Neural cell (in vitro differentiated cells): Measurements from ENCODE around the gene C11orf86. TPM values are rescaled to one million over a fixed set of nuclear protein-coding genes. Genes with fewer than 3 reads are reported as not detected.
A peak's percentile ranks its signal among the peaks of the same experiment; 100 is the strongest.

ENCODE experiments used
- H2AFZ ChIP-seq: fragments of 200-600, 300-800 bp; sonication (generic), shearing (Covaris generic); 2 replicates; pipeline ENCODE4 v1.6.0; 2014; ENCODE audit warnings: low read depth, mild to moderate bottlenecking, antibody characterized with exemption, low read length, moderate library complexity
- H3F3A ChIP-seq: fragments of 200-600 bp; shearing (Covaris generic); 2 replicates; pipeline ENCODE4 v1.6.1; 2016; ENCODE audit warnings: mild to moderate bottlenecking, moderate library complexity, mixed read lengths, antibody characterized with exemption, low read length; ENCODE audit not compliant: insufficient read depth, poor library complexity, severe bottlenecking
- H3K27ac ChIP-seq: fragments of 200-600, 300-800 bp; sonication (generic), shearing (Covaris generic); 2 replicates; pipeline ENCODE4 v1.5.1; 2014; ENCODE audit warnings: mild to moderate bottlenecking, low read length, moderate library complexity
- H3K27me3 ChIP-seq: fragments of 300-800, 200-600 bp; sonication (generic), shearing (Covaris generic); 2 replicates; pipeline ENCODE4 v1.6.0; 2014; ENCODE audit warnings: mild to moderate bottlenecking, low read depth, low read length, moderate library complexity; ENCODE audit not compliant: insufficient read depth
- H3K36me3 ChIP-seq: fragments of 300-800, 200-600 bp; sonication (generic), shearing (Covaris generic); 2 replicates; pipeline ENCODE4 v1.5.1; 2014; ENCODE audit warnings: mild to moderate bottlenecking, antibody characterized with exemption, low read length, moderate library complexity; ENCODE audit not compliant: insufficient read depth
- H3K4me2 ChIP-seq: fragments of 300-800, 200-600 bp; sonication (generic), shearing (Covaris generic); 2 replicates; pipeline ENCODE4 v1.6.0; 2014; ENCODE audit warnings: mild to moderate bottlenecking, low read length
- H3K4me3 ChIP-seq: fragments of 300-800, 200-600 bp; sonication (generic), shearing (Covaris generic); 2 replicates; pipeline ENCODE4 v1.5.1; 2014; ENCODE audit warnings: mild to moderate bottlenecking, low read length, moderate library complexity
- H3K79me2 ChIP-seq: fragments of 200-600 bp; shearing (Covaris generic); replicated peaks from 2 replicates; pipeline ENCODE4 v1.6.0; 2014; ENCODE audit warnings: mild to moderate bottlenecking, low read length, moderate library complexity; ENCODE audit not compliant: insufficient read depth
- H3K9ac ChIP-seq: fragments of 300-800, 200-600 bp; sonication (generic), shearing (Covaris generic); 2 replicates; pipeline ENCODE4 v1.6.1; 2016; ENCODE audit warnings: mild to moderate bottlenecking, low read length, mixed read lengths
- H3K9me2 ChIP-seq: fragments of 200-600 bp; shearing (Covaris generic); 2 replicates; pipeline ENCODE4 v1.6.1; 2016; ENCODE audit warnings: mild to moderate bottlenecking, low read length, mixed read lengths; ENCODE audit not compliant: insufficient read depth
- H3K9me3 ChIP-seq: fragments of 200-600, 300-800 bp; sonication (generic), shearing (Covaris generic); 2 replicates; pipeline ENCODE4 v1.6.1; 2016; ENCODE audit warnings: mild to moderate bottlenecking, mixed run types, low read length, moderate library complexity, mixed read lengths
- H4K20me1 ChIP-seq: fragments of 200-600 bp; shearing (Covaris generic); 2 replicates; pipeline ENCODE4 v1.6.1; 2016; ENCODE audit warnings: mild to moderate bottlenecking, mixed run types; ENCODE audit not compliant: insufficient read depth
- CTCF ChIP-seq: fragments of 450-650 bp; IDR thresholded peaks from 2 replicates; pipeline ENCODE4 v1.5.1; 2014; ENCODE audit warnings: antibody characterized with exemption, mild to moderate bottlenecking, moderate library complexity; ENCODE audit not compliant: poor library complexity, severe bottlenecking
- EP300 ChIP-seq: fragments of 450-650 bp; conservative IDR thresholded peaks from 2 replicates; pipeline ENCODE4 v1.6.1; 2014; ENCODE audit warnings: antibody characterized with exemption, mild to moderate bottlenecking, moderate library complexity; ENCODE audit not compliant: poor library complexity, severe bottlenecking
- EZH2 ChIP-seq: fragments of 200-600, 300-800 bp; shearing (Covaris generic), sonication (generic); IDR thresholded peaks from 2 replicates; pipeline ENCODE4 v1.6.1; 2014; ENCODE audit warnings: antibody characterized with exemption, low read length, borderline replicate concordance, mild to moderate bottlenecking; ENCODE audit not compliant: insufficient read depth, poor library complexity, severe bottlenecking
- MXI1 ChIP-seq: fragments of 450-650 bp; conservative IDR thresholded peaks from 2 replicates; pipeline ENCODE4 v1.6.1; 2014; ENCODE audit warnings: antibody characterized with exemption, mild to moderate bottlenecking; ENCODE audit not compliant: poor library complexity, severe bottlenecking
- POLR2AphosphoS5 ChIP-seq: IDR thresholded peaks from 2 replicates; pipeline ENCODE4 v1.6.1; 2012
- RAD21 ChIP-seq: fragments of 450-650 bp; conservative IDR thresholded peaks from 2 replicates; pipeline ENCODE4 v1.6.1; 2014; ENCODE audit warnings: antibody characterized with exemption, mild to moderate bottlenecking, moderate library complexity
- REST ChIP-seq: IDR thresholded peaks from 2 replicates; pipeline ENCODE4 v1.6.1; 2012; ENCODE audit warnings: borderline replicate concordance
- SMC3 ChIP-seq: fragments of 450-650 bp; conservative IDR thresholded peaks from 2 replicates; pipeline ENCODE4 v1.6.1; 2014; ENCODE audit warnings: antibody characterized with exemption, mild to moderate bottlenecking, moderate library complexity; ENCODE audit not compliant: poor library complexity
- TAF1 ChIP-seq: IDR thresholded peaks from 2 replicates; pipeline ENCODE4 v1.6.1; 2012; ENCODE audit warnings: low read depth
- polyA plus RNA-seq: library from polyadenylated mRNA; depleted of rRNA; stranded (reverse); fragments of >200 nt; gene quantifications from 2 replicates; pipeline ENCODE4 v1.2.3, GENCODE V29; 2014

C11orf86 gene
- polyA plus RNA-seq, 1 donor from 2014 or later, result not detected

DNA sequence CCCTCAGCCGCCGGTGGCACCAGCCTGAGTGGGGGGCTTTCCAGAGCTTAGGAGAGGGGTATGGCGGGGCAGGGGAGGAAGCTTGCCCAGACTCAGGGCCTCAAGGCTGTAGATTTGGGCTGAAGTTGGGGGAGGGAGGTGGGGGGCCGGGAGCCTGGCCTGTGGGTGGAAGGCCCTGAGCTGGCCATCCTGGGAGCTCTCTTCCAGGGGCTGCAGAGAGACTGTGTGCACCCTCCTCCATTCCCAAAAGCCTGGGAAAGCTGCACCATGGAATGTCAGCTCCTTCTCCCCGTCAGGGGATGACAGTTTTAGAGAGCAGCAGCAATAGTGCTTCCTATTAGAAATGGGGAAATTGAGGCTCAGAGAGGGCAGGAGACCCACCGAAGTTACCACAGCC is 48.9 kb downstream of the C11orf86 start:
- no peaks in the 10 kb centered on the region for H3K79me2 ChIP-seq
- peaks cover 35% of the 10 kb centered on the region for H3K27me3 ChIP-seq
- no peak overlapping the region for H3K9ac ChIP-seq
- H3F3A ChIP-seq, result no peaks in the 10 kb centered on the region
- no peak overlapping the region for H2AFZ ChIP-seq
- TF ChIP-seq EP300, result no peak
- TF ChIP-seq CTCF, result no peak
- no peaks in the 10 kb centered on the region for H3K9me3 ChIP-seq
- no peaks in the 10 kb centered on the region for H3K36me3 ChIP-seq
- no peak overlapping the region for H3K27ac ChIP-seq
- no peaks in the 10 kb centered on the region for H3K9me2 ChIP-seq
- H3K4me3 ChIP-seq, result peak overlapping the region; percentile 68
- H4K20me1 ChIP-seq, result no peaks in the 10 kb centered on the region
- no peak overlapping the region for H3K4me2 ChIP-seq

- Histone ChIP-seq H3K27ac (no peak overlapping the region), H3K9ac (no peak overlapping the region), H3K4me2 (no peak overlapping the region), H3F3A (no peaks in the 10 kb centered on the region), H3K27me3 (peaks cover 35% of the 10 kb centered on the region), H3K79me2 (no peaks in the 10 kb centered on the region), H3K36me3 (no peaks in the 10 kb centered on the region), H3K9me2 (no peaks in the 10 kb centered on the region), H3K4me3 (no peak overlapping the region), H2AFZ (no peak overlapping the region), H3K9me3 (no peaks in the 10 kb centered on the region), H4K20me1 (no peaks in the 10 kb centered on the region)
- no peak for TF ChIP-seq EP300
- no peak for TF ChIP-seq REST
- TF ChIP-seq MXI1, result no peak
Observed at GRCh38 chr11:67024410-67024809, 49.3 kb downstream of the C11orf86 start.

DNA sequence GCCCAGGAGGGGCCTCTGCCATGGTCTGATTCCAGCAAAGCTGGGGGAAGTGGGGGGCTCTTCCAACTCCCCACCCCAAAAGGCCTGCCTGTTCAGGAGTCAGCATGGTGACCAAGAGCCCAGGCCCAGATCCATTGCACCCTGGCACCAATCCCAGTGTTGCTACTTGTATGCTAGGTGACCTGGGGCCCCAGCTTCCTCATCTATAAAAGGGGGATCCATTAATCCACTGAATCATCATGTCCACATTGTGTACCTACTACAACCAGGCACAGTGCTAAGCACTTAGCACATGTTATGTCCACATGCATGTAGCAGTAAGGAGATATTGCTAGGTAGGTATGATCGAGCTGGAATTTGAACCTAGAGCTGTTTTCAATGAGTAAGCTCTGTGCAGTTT is 49.9 kb downstream of the C11orf86 start:
- H3K27me3 ChIP-seq, result peaks cover 35% of the 10 kb centered on the region
- H3F3A ChIP-seq, result no peaks in the 10 kb centered on the region
- no peak for TF ChIP-seq REST
- no peak for TF ChIP-seq CTCF
- no peak for TF ChIP-seq SMC3
- no peak for TF ChIP-seq EP300
- no peak for TF ChIP-seq MXI1
- no peak for TF ChIP-seq TAF1
- no peak for TF ChIP-seq EZH2
- no peak for TF ChIP-seq POLR2AphosphoS5
- TF ChIP-seq RAD21, result no peak
- H3K4me3 ChIP-seq, result no peak overlapping the region
- H4K20me1 ChIP-seq, result no peaks in the 10 kb centered on the region
- H3K9me3 ChIP-seq, result no peaks in the 10 kb centered on the region
- H2AFZ ChIP-seq, result no peak overlapping the region
- no peaks in the 10 kb centered on the region for H3K9me2 ChIP-seq
- no peaks in the 10 kb centered on the region for H3K36me3 ChIP-seq
- no peak overlapping the region for H3K9ac ChIP-seq
- no peaks in the 10 kb centered on the region for H3K79me2 ChIP-seq
- H3K27ac ChIP-seq, result no peak overlapping the region
- no peak overlapping the region for H3K4me2 ChIP-seq
